Lung (tissue), 12 donors: ENCODE measurements around the gene SFN. TPM values are rescaled to one million over a fixed set of nuclear protein-coding genes. Genes with fewer than 3 reads are reported as not detected.
A peak's percentile ranks its signal among the peaks of the same experiment; 100 is the strongest.
"Not testable (repeated sequence)": the region's sequence is repeated elsewhere in the genome, so short reads cannot be mapped to it uniquely, and the experiment has no call there.

Source experiments
- ATAC-seq: fragments of 200-7000 bp; cut with Tn5 transposase; one replicate; pipeline ENCODE4 v1.9.1; 2020; ENCODE audit warnings: moderate number of reproducible peaks; ENCODE audit not compliant: insufficient read depth, low FRiP score
- DNase-seq, 3 donors: peaks; one replicate each; pipeline ENCODE4 v3.0.0-alpha.2; 2013 to 2017
- H3K27ac ChIP-seq, 2 donors: one replicate each; pipeline ENCODE4 v1.5.1; 2013; ENCODE audit warnings: mild to moderate bottlenecking in 2 of 2, moderate library complexity in 2 of 2, control low read depth in 1 of 2, inconsistent platforms in 1 of 2, low read depth in 1 of 2, low read length in 1 of 2
- H3K27me3 ChIP-seq, 3 donors: one replicate each; pipeline ENCODE4 v1.5.1; 2013; ENCODE audit warnings: low read length in 2 of 3; ENCODE audit not compliant: control insufficient read depth in 3 of 3, insufficient read depth in 3 of 3
- H3K36me3 ChIP-seq, 4 donors: one replicate each; pipeline ENCODE4 v1.5.1; 2013; ENCODE audit warnings: low read length in 4 of 4, mild to moderate bottlenecking in 1 of 4, moderate library complexity in 1 of 4; ENCODE audit not compliant: control insufficient read depth in 4 of 4, insufficient read depth in 4 of 4
- H3K4me1 ChIP-seq, 5 donors: one replicate each; pipeline ENCODE4 v1.5.1; 2013; ENCODE audit warnings: low read length in 5 of 5, mild to moderate bottlenecking in 2 of 5, moderate library complexity in 1 of 5; ENCODE audit not compliant: control insufficient read depth in 5 of 5, insufficient read depth in 5 of 5
- H3K4me3 ChIP-seq: one replicate; pipeline ENCODE4 v1.5.1; 2013; ENCODE audit warnings: mild to moderate bottlenecking, control low read depth, moderate library complexity
- H3K9ac ChIP-seq, 2 donors: one replicate each; pipeline ENCODE4 v1.5.1; 2013; ENCODE audit warnings: low read length in 2 of 2, control low read depth in 1 of 2; ENCODE audit not compliant: insufficient read depth in 1 of 2
- H3K9me3 ChIP-seq, 4 donors: one replicate each; pipeline ENCODE4 v1.5.1; 2013; ENCODE audit warnings: low read length in 3 of 4, mild to moderate bottlenecking in 1 of 4, moderate library complexity in 1 of 4; ENCODE audit not compliant: control insufficient read depth in 4 of 4, insufficient read depth in 3 of 4
- CTCF ChIP-seq: IDR thresholded peaks from 2 replicates; pipeline ENCODE4 v1.5.1; 2012; ENCODE audit warnings: mild to moderate bottlenecking; ENCODE audit errors: control extremely low read depth, extremely low read depth
- whole genome bisulfite sequencing, 2 donors: extraction: QIAGEN DNeasy Blood & Tissue Kit; methylation state at CpG; one replicate each; pipeline ENCODE4 v1.1.7; 2013; 5-methylcytosine and 5-hydroxymethylcytosine counted together
- polyA plus RNA-seq, 2 donors: library from polyadenylated mRNA; stranded (reverse); fragments of 200-250 nt; gene quantifications; one replicate each; pipeline ENCODE4 v1.2.1, GENCODE V29; 2013
- total RNA-seq, 2 donors: library from RNA; depleted of rRNA in 1 of 2; stranded (reverse); fragments of >200 nt in 1 of 2; gene quantifications; one replicate each; pipeline ENCODE4 v1.2.1, GENCODE V29; 2014 to 2021
- donor health status: control.
- donor health status: control.
- donor health status: Bipolar disorder and iron deficiency.
- donor health status: healthy.
- donor health status: DM: yes; HTN: yes; CAD: no.

The SFN gene
- total and polyA plus RNA-seq, 4 donors, result 1.4 to 178 (median 109) TPM

GRCh38 chr1:26831546-26832248 lies 31.3 kb upstream of the SFN start:
- no peak for ATAC-seq
- no peak for TF ChIP-seq CTCF
- peaks cover 0 to 20% (median 12%) of the 10 kb centered on the region in 5 donors for H3K4me1 ChIP-seq

GRCh38 chr1:26832249-26832960 lies 30.5 kb upstream of the SFN start:
- no peak for DNase-seq
- no peak for ATAC-seq
- H3K4me1 ChIP-seq, result peaks cover 0 to 20% (median 12%) of the 10 kb centered on the region in 5 donors
- no peaks in the 10 kb centered on the region for H3K27me3 ChIP-seq
- peak overlapping the region in 1 of 2 donors; percentile 28 for H3K27ac ChIP-seq
- peaks cover 0 to 34% (median 23%) of the 10 kb centered on the region in 4 donors for H3K36me3 ChIP-seq
- H3K9ac ChIP-seq, result no peak overlapping the region
- no peaks in the 10 kb centered on the region for H3K9me3 ChIP-seq
- WGBS, 2 donors, result 91 to 92% methylated on average over 16 of the region's 16 CpGs
- H3K4me3 ChIP-seq, result no peak overlapping the region
- no peak for TF ChIP-seq CTCF

More at GRCh38 chr1:26831546-26832248, 31.3 kb upstream of the SFN start:
- Histone ChIP-seq H3K9ac (no peak overlapping the region), H3K36me3 (peaks cover 0 to 34% (median 23%) of the 10 kb centered on the region in 4 donors), H3K27me3 (no peaks in the 10 kb centered on the region), H3K4me3 (no peak overlapping the region), H3K9me3 (no peaks in the 10 kb centered on the region), H3K27ac (peak overlapping the region in 1 of 2 donors; percentile 28)
- DNase-seq, result no peak
- WGBS, 2 donors, result 47 to 49% methylated on average over 3 of the region's 3 CpGs

- ATAC-seq (peak; percentile 60), DNase-seq (no peak)
- 52 to 70% methylated on average over 23 of the region's 23 CpGs for WGBS, 2 donors
- H3K36me3 ChIP-seq, result peaks cover 0 to 39% (median 23%) of the 10 kb centered on the region in 4 donors
- H3K4me1 ChIP-seq, result peaks cover 0 to 8% (median under 1%) of the 10 kb centered on the region in 5 donors
- no peak overlapping the region for H3K9ac ChIP-seq
- H3K27ac ChIP-seq, result peak overlapping the region in 1 of 2 donors; percentile 45
- H3K27me3 ChIP-seq, result no peaks in the 10 kb centered on the region
- no peaks in the 10 kb centered on the region for H3K9me3 ChIP-seq
- TF ChIP-seq CTCF, result peak; percentile 9
- no peak overlapping the region for H3K4me3 ChIP-seq
Measured at GRCh38 chr1:26833432-26834405, 29.2 kb upstream of the SFN start.

GRCh38 chr1:26837665-26838064 lies 25.3 kb upstream of the SFN start:
- not testable (repeated sequence) for H3K27me3 ChIP-seq, ATAC-seq, H3K27ac ChIP-seq, H3K9me3 ChIP-seq, H3K9ac ChIP-seq, H3K4me3 ChIP-seq, DNase-seq, H3K4me1 ChIP-seq
- peaks cover 0 to 44% (median 22%) of the 10 kb centered on the region in 4 donors for H3K36me3 ChIP-seq
- WGBS, 2 donors, result 91 to 96% methylated on average over 5 of the region's 5 CpGs
